RPMI7951 (cell line): ENCODE data around the gene SLC12A7. TPM values are rescaled to one million over a fixed set of nuclear protein-coding genes. Genes with fewer than 3 reads are reported as not detected.
"Not testable (repeated sequence)": the region's sequence is repeated elsewhere in the genome, so short reads cannot be mapped to it uniquely, and the experiment has no call there.

Source experiments
- DNase-seq: peaks from one replicate; pipeline ENCODE4 v3.0.0-alpha.2; 2012; ENCODE audit warnings: low read depth
- total RNA-seq: library from RNA; depleted of rRNA; stranded (reverse); fragments of >200 nt; shearing (Covaris generic); gene quantifications from 2 replicates; pipeline ENCODE4 v1.2.3, GENCODE V29; 2014; rRNA removed

Gene SLC12A7
- 0.98 and 1.4 TPM in 2 replicates for total RNA-seq

- DNase-seq, result no peak
These were observed at the start of gene SLC12A7 for GRCh38 chr5:1111727-1112289. Gene SLC12A7 (minus strand): TSS chr5:1112063. CDS start chr5:1111991, 72 bp downstream.

GRCh38 chr5:1161108-1161832, 49.4 kb upstream of the SLC12A7 start:
- peak; percentile 55 for DNase-seq

- no peak for DNase-seq
These were observed 48.0 kb upstream of the SLC12A7 start for GRCh38 chr5:1159774-1160406.

DNA sequence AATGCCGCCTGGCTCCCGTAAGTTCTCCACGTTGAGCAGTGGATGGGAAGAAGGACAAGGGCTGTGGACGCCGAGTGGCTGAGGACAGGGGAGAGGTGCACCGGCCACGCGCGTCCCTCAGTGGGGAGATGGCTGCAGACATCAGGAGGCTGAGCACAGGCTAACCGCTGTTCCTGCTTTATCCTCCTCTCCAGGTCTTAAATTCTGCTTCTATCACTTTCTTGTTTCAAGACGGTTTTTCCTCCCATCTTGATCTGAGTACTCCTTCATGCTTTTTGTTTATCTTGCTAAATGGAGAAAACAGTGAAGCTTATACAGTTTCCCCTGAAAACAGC, 47.4 kb upstream of the SLC12A7 start:
- no peak for DNase-seq

DNA sequence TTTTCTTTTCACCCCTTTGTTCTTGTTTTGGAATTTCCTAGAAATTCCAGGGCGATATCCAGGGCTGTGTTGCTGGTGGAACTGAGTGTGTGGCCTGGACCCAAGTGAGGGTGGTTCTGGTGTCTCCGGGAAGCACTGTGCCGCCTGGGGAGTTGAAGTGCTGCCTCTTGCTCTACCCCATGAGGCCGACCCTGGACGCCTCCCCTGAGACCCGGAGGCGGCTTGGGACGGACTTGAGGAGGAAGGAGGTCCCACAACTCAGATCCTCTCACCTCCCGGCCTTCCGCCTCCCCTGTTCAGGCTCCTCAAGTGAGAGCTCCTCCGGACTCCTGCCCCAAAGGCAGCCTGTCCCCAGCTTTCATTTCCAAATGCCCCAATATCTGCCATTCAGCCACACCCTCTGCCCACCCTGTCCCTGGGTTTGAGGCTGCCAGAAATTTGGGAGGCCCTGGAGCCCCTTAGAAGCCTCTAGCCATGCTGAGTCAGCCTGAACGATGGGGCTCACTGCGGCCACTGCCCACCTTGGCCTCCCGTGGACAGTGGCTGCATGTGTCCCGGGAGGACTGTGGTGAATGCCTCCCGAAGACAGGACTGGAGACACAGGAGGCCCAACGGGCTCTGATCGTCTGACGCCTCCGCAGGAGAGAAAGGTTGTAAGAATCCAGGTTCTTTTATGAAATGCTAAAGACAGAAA, 46.9 kb upstream of the SLC12A7 start:
- no peak for DNase-seq

DNA sequence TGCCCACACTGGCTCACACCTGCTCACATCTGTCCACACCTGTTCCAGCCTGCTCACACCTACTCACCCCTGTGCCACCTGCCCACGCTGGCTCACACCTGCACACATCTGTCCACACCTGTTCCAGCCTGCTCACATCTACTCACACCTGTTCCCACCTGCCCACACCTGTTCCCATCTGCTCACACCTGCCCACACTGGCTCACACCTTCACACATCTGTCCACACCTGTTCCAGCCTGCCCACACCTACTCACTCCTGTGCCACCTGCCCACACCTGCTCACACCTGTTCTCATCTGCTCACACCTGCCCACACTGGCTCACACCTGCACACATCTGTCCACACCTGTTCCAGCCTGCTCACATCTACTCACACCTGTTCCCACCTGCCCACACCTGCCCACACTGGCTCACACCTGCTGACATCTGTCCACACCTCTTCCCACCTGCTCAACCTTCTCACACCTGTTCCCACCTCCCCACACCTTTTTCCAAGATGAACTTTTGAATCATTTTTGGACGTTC, 45.7 kb upstream of the SLC12A7 start:
- DNase-seq, result not testable (repeated sequence)

- no peak for DNase-seq
These were observed 45.0 kb upstream of the SLC12A7 start for GRCh38 chr5:1156754-1157460.

DNA sequence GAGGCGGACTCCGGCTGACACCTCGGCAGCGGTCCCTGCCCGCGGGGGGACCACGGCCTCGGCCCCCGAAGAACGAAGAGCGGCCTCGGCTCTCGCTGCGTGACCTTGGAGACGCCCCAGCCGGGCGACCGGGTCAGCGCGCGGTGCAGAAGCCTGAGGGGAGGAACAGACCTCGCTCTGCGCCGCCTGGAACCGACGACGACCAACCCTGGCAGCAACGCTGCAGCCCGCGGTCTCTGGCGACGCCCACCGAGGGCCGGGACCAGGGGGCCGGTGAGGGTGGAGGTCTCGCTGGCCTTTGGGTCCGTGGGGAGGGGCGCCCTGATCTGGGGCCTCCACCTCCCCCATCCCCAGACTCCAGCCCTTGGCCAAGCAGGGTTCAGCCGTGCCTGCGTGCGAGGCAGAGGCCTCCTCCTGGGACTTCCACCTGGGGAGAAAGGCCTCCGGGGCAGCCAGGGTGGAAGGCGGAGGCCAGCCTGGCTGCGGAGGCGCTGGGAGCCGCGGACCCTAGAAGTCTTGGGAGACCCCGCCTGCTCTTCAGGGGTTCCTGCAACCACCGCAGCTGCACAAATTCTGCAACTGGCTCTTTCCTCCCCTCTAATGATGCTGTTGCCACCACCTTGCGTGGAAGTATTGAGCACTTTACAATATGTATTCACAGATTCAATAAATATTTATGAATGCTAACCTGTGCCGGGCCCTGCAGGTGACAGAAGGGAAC, 44.3 kb upstream of the SLC12A7 start:
- no peak for DNase-seq

GRCh38 chr5:1155191-1156032, 43.5 kb upstream of the SLC12A7 start:
- DNase-seq, result no peak

DNA sequence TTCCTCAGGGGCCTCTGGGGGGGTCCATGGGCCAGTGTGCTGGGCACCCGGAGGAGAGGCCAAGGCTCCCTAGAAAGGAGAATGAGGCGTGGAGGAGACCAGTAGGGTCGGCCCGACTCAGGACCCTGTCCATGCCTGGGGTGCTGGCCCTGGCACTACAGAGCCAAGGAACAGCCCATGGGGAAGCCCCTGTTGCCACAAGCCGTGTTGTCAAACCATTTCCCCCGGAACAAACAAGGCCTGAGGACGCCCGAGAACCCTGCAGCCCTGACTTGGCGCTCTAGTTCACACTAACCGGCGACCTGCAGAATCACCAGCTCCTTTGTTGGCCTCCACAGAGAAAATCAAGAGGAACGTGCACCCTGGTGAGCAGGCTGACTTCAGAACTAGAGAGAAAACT, 41.6 kb upstream of the SLC12A7 start:
- no peak for DNase-seq

DNA sequence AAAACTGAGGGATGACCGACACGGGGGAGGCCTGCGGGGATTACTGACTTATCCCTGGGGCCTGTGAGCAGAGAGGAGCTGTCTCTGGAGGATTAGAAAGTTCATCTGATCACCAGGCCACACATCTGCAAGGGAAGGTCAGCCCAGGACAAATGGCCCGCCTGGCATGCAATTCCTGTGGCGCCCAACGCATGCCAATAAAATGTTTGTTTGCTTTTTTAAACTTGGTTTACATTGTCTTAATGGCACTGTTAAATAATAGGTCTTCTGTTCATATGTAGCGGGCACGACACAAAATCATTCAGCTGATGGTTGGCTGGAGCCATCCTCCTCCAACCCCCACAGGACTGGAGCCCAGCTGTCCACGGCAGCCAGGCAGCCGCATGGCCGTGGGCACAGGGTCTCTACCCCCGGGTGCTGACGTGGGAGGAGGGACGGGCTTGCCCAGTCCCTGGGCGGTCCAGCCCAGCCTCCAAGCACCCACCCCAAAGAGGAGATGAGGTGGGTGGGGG, 41.0 kb upstream of the SLC12A7 start:
- DNase-seq, result peak; percentile 79

DNA sequence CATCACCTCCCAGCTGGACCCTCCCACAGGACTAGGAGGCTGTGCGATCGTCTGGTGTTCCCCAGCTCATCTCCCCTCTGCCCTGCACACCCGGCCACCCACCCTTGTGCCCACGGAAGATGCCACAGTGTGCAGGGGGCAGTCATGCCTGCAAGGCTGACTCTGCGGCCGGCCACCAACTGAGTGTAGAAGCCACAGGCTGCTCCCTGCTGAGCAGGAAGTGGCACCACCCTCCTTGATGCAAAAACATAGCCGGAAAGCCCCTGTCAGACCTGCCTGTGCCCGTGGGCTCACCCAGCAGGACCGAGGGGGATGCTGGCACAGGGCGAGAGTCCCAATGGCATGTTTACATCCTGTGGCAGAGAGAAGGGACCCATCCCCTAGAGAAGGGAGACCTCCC, 40.3 kb upstream of the SLC12A7 start:
- peak; percentile 42 for DNase-seq

- DNase-seq, result no peak
These were observed 39.5 kb upstream of the SLC12A7 start for GRCh38 chr5:1151316-1151715.

DNA sequence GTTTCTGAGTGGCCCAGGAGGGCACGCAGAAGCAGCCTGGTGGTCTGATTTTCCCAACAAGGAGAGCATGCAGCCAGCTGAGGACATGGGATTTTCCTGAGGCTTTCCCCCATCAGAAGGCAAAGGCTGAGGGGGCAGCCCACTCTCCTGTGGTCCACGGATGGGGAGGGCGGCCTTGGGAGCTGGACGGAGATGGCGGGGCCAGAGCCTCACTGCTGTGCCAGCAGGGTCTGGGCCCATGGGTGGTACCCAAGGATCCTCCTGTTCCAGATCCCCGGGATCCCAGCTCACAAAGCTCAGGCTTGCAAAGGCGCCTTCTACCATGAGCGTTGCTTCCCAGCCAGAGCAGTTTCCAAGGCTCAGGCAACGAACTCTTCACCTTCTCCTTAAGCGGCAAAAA, 39.0 kb upstream of the SLC12A7 start:
- no peak for DNase-seq

DNA sequence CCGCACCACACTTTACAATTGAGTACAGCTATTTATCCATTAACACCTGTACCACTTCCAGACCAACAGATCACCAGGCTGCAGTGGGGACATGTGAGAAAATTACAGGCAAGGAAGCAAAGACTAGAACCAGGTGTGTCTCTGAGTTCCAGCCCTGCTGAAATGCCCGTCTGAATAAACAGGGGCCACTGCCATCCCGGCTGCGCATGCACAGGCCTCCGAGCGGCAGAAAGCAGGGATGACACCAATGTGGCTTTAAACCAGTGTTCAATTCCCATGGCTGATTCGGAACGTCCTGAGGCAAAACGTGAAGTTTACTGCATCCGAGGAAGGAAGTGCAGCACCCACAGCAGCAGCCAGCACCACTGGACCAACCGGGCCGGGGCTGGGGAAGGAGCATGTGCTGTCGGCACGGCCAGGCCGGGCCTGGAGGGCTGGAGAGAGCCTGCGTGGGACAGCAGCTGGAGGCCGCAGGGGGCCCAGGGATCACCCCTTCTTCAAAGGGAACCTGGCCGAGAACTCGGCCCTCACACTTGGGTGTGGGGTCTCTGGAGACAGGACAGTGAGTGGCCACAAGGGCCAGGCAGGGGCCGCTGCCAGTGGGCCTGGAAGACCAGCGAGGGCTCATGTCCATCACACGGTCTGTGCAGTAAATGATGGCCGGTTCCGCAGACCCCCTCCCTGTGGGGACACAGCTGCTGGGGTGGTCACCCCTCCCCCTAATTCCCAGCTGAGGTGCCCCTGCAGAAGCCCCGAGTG, 33.0 kb upstream of the SLC12A7 start:
- no peak for DNase-seq

GRCh38 chr5:1144089-1144488, 32.2 kb upstream of the SLC12A7 start:
- DNase-seq, result no peak

GRCh38 chr5:1143670-1143951, 31.7 kb upstream of the SLC12A7 start:
- no peak for DNase-seq

DNA sequence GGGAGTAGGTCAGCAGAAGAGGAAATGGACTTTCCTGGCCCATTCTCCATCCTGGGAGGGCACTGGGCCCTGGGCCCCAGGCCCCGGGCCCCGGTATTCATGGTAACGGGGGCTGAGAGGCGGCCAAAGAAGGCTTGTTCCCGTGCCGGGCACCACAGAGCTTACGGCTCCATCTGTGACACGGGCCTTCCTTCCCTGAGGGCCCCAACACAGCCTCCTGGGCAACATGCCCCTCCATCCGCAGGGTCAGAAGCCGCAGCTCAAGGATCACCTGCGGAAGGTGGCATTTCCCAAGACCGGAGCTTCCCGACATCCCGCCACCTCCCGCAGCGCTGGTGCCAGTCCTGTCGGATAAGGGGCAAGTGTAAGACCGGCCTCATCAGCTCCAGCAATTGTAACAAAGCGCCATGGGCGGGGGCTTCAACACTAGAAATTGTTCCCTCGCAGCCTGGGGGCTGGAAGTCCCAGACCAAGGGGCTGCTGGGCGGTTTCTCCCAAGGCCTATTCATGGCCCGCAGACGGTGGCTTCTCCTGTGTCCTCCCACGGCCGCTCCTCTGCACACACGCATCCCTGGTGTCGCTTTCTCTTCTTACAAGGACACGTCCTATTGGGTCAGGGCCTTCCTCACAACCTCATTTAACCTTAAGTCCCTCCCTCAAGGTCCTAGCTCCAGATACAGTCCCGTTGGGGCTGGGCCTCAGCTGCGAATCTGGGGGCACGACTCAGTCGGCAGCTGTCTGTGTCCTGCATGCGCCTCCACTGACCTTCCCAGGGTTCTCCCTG, 31.2 kb upstream of the SLC12A7 start:
- DNase-seq, result no peak

DNA sequence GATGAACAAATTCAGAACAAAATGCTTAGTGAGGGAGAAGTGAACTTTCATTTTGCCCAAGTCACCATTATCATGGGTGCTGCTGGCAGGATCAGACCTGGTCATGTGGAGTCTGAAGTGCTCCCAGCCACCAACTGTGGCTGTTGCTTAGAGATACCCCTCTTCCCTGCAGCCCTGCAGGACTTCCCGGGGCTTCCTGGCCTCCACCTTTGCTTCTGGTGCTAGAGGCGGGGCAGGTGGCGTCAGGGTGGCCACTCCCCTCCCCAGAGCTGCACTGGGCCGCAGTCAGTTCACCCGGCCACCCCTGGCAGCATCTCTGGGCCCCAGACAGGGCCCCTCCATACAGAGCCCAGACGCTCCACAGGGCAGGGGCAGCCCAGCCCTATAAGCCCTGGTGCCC, 30.0 kb upstream of the SLC12A7 start:
- DNase-seq, result no peak
